HG03135 (cell line): ENCODE results near the gene TM9SF1.

Experiments used
- ATAC-seq: cut with Tn5 transposase; IDR thresholded peaks from one replicate; pipeline ENCODE4 v1.9.1; 2021; ENCODE audit warnings: mild to moderate bottlenecking, moderate library complexity; ENCODE audit not compliant: unreplicated experiment

Gene TM9SF1

GRCh38 chr14:24156840-24157239, 38.4 kb downstream of the TM9SF1 start:
- no peak for ATAC-seq

DNA sequence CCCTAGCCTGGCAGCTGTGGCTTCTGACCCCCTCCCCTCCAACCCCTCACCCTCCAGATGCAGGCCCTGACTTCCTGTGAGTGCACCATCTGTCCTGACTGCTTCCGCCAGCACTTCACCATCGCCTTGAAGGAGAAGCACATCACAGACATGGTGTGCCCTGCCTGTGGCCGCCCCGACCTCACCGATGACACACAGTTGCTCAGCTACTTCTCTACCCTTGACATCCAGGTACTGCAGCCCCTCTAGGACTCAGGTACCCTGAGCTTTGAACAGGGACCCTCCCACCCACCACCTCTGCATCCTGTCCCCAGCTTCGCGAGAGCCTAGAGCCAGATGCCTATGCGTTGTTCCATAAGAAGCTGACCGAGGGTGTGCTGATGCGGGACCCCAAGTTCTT, 40.1 kb downstream of the TM9SF1 start:
- ATAC-seq, result no peak

GRCh38 chr14:24151404-24152080, 43.7 kb downstream of the TM9SF1 start:
- no peak for ATAC-seq

- ATAC-seq, result no peak
These were observed 44.2 kb downstream of the TM9SF1 start for GRCh38 chr14:24150993-24151392.

GRCh38 chr14:24150567-24150966, 44.7 kb downstream of the TM9SF1 start:
- no peak for ATAC-seq

GRCh38 chr14:24150061-24150460, 45.2 kb downstream of the TM9SF1 start:
- ATAC-seq, result no peak

GRCh38 chr14:24149302-24149969, 45.8 kb downstream of the TM9SF1 start:
- ATAC-seq, result no peak

DNA sequence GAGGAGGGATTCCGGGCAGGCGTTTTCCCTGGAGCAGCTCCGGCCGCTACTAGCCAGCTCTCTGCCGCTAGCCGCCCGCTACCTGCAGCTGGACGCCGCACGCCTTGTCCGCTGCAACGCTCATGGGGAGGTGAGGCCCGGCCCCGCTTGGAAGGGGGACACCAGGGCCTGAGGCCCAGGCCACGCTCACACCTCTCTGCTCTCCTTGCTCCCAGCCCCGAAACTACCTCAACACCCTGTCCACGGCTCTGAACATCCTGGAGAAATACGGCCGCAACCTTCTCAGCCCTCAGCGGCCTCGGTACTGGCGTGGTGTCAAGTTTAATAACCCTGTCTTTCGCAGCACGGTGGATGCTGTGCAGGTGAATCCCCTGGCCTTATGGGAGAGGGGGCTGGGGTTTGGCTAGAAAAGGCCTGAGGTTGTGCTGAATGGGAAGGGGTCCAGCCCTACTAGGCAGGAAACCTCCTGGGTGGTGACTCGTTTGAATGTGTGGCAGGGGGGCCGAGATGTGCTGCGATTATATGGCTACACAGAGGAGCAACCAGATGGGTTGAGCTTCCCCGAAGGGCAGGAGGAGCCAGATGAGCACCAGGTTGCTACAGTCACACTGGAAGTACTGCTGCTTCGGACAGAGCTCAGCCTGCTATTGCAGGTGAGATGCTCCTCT, 47.3 kb downstream of the TM9SF1 start:
- no peak for ATAC-seq

GRCh38 chr14:24146978-24147760, 48.1 kb downstream of the TM9SF1 start, which contains the start of gene RNF31:
RNF31 (plus strand) TSS chr14:24147498; CDS start chr14:24147699, 201 bp downstream.
- ATAC-seq, result peak; percentile 79

DNA sequence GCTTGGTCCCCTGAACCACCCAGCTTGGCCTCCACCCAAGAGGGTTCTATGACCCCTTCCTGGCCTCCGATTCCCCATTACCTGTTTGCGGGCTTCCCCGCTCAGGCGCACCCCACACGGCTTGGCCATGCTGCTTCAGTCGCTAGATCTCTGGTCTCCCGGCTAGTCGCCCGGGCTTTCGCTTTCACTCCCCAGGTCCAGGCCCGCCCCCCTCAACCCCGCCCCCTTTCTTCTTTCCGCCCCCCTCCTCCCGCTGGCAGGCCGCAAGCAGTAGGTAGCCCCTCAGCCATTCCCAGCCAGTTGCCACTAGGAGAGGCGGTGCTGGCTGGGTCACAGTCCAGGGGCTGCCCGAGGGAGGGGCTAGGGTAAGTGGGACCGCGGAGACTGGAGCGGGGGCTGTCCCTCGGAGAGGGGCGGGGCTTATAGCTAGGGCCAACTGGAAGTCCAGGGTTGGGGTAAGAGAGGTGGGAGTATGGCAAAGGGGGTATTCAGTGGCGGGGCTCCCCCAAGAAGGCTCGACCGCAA, 48.7 kb downstream of the TM9SF1 start, which contains the start of gene PSME2:
TSS of gene PSME2 (minus strand) at position 158 of the 525 bp plus-strand sequence. CDS start at position 129, 29 bp downstream.
- peak; percentile 59 for ATAC-seq

- no peak for ATAC-seq
These were observed 49.4 kb downstream of the TM9SF1 start for GRCh38 chr14:24145690-24146452.

DNA sequence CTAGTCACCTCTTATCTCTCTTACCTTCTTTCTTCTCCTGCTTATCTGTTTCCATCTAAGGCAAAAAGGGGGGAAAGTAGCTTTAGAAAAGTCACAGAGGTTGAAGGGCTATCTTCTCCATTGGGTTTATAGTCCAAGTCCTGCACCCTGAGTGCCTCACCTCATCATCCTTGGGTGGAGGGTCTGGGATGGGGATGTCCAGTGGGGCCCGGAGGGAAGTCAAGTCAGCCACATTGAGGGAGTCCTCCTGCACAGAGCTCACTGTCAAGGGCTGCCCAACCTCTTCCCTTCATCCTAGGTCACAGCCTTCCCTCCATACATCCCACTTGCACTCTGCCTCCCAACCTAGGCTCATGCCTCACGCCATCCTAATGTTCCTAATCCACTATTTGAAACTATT, 50.0 kb downstream of the TM9SF1 start:
- no peak for ATAC-seq

GRCh38 chr14:24144451-24144850, 50.8 kb downstream of the TM9SF1 start:
- no peak for ATAC-seq

GRCh38 chr14:24143511-24143910, 51.7 kb downstream of the TM9SF1 start:
- no peak for ATAC-seq

DNA sequence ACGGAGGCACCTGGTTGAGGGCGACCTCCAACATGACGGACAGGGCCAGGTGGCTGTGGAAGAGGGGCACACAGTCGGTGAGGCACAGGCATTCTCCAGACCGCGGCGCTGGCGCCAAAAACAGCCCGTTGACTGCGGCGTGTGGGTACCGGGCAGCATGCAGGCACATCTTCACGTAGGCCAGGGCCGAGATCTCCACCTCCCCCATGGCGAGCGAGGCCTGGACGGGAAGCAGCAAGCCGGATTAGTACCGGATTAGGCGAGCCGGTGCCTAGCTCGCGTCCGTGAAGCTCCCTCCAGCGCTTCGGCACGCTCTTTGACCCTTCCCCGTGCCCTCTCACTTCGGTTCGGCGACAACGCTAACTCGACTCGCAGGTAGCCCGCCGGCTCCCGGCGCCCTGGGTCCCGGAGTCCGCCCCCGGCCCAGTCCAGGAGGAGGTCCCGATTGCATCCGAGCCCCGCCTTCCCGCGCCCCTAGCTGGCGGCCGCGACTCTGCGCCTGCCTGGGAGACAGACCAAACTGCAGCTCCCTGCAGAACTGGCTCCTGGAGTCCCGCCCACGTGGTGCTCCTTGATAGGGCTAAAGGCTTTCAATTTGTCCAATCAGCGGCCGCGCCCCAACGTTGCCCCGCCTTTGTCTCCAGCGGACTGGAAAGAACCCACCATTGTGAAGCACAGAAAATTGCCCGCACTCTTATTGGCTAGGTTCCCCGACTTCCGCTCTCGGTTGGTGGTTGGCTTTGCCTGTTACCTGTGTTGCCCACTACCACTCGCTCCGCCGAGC, 54.0 kb downstream of the TM9SF1 start, which contains the start of gene EMC9:
TSS of gene EMC9 (minus strand) at position 495 of the 784 bp plus-strand sequence. CDS start at position 208, 287 bp downstream.
- peak; percentile 78 for ATAC-seq

- no peak for ATAC-seq
These were observed 55.8 kb downstream of the TM9SF1 start for GRCh38 chr14:24139272-24139934.
